GM12878 (cell line): Measurements from ENCODE around the gene CFAP161. TPM values are rescaled to one million over a fixed set of nuclear protein-coding genes. Genes with fewer than 3 reads are reported as not detected.

Experiments used
- ATAC-seq: fragments of 200-7000 bp; cut with Tn5 transposase; 3 replicates; pipeline ENCODE4 v1.9.1; 2020; ENCODE audit warnings: mild to moderate bottlenecking, moderate library complexity
- BruUV-seq: library from RNA; stranded (reverse); fragments of 400-500 nt; replicated peaks from 2 replicates; lab custom pipeline; 2021; lab: Mats Ljungman, UMichigan
- CTCF ChIA-PET: fragments of 300-600 bp; sonication (Branson Sonifier 250); formaldehyde crosslinking; extraction: SDS; loops from one replicate; lab custom pipeline; 2021; ENCODE audit warnings: inconsistent platforms; lab: Yijun Ruan, JAX
- POLR2A ChIA-PET: fragments of 350-600 bp; formaldehyde crosslinking; extraction: SDS; loops from one replicate; lab custom pipeline; 2021; ENCODE audit warnings: inconsistent platforms; lab: Charles Lee
- RAD21 ChIA-PET: fragments of 300-600 bp; sonication (Branson Sonifier 250); formaldehyde crosslinking; loops from one replicate; lab custom pipeline; 2023; ENCODE audit warnings: antibody characterized with exemption; ENCODE audit not compliant: unreplicated experiment; lab: Charles Lee
- SMC1A ChIA-PET: fragments of 300-600 bp; sonication (Branson Sonifier 250); formaldehyde crosslinking; loops from one replicate; lab custom pipeline; 2023; ENCODE audit not compliant: unreplicated experiment, uncharacterized antibody; lab: Charles Lee
- DNase-seq: peaks from one replicate; pipeline ENCODE4 v3.0.0-alpha.2; 2011; ENCODE audit warnings: low read depth, low spot score
- FAIRE-seq: peaks from 3 replicates; lab custom pipeline; 2011; peaks lifted over from hg19 to GRCh38; lab: Jason Lieb, UNC
- H2AFZ ChIP-seq: 2 replicates; pipeline ENCODE4 v1.6.0; 2011; ENCODE audit warnings: low read depth, low read length, control low read depth; ENCODE audit not compliant: control insufficient read depth
- H3K27ac ChIP-seq: 2 replicates; pipeline ENCODE4 v1.5.1; 2011; ENCODE audit warnings: control low read depth; ENCODE audit not compliant: control insufficient read depth, insufficient read depth
- H3K27me3 ChIP-seq, 2 experiments: replicated peaks in 1 of 2; 2 replicates each; pipeline versions ENCODE4 v1.6.0 to v1.6.1; 2011; ENCODE audit warnings: low read length in 1 of 2; ENCODE audit not compliant: control insufficient read depth in 2 of 2, insufficient read depth in 2 of 2
- H3K36me3 ChIP-seq, 2 experiments: 2 replicates each; pipeline ENCODE4 v1.5.1; 2011; ENCODE audit warnings: low read length in 1 of 2; ENCODE audit not compliant: control insufficient read depth in 2 of 2, insufficient read depth in 2 of 2
- H3K4me1 ChIP-seq: 2 replicates; pipeline ENCODE4 v1.6.1; 2011; ENCODE audit warnings: mild to moderate bottlenecking, low read length, moderate library complexity, mixed read lengths; ENCODE audit not compliant: control insufficient read depth, insufficient read depth
- H3K4me2 ChIP-seq: 2 replicates; pipeline ENCODE4 v1.6.0; 2011; ENCODE audit warnings: control low read depth; ENCODE audit not compliant: control insufficient read depth, insufficient read depth
- H3K4me3 ChIP-seq: fragments of 200-600 bp; sonication (generic); 2 replicates; pipeline ENCODE4 v1.5.1; 2016
- H3K79me2 ChIP-seq: 2 replicates; pipeline ENCODE4 v1.6.0; 2011; ENCODE audit warnings: low read length; ENCODE audit not compliant: control insufficient read depth, insufficient read depth
- H3K9ac ChIP-seq: 2 replicates; pipeline ENCODE4 v1.8.0; 2011; ENCODE audit warnings: low read length, control low read depth, mixed read lengths; ENCODE audit not compliant: control insufficient read depth, insufficient read depth
- H3K9me3 ChIP-seq: replicated peaks from 3 replicates; pipeline ENCODE4 v1.5.1; 2011; ENCODE audit warnings: mild to moderate bottlenecking, low read length; ENCODE audit not compliant: control insufficient read depth, insufficient read depth
- H4K20me1 ChIP-seq: 2 replicates; pipeline ENCODE4 v1.6.0; 2011; ENCODE audit not compliant: control insufficient read depth, insufficient read depth
- CREM ChIP-seq: IDR thresholded peaks from 2 replicates; pipeline ENCODE4 v1.6.1; 2014; ENCODE audit warnings: antibody characterized with exemption, low read depth
- GABPA ChIP-seq: IDR thresholded peaks from 2 replicates; pipeline ENCODE4 v1.6.1; 2014; ENCODE audit warnings: antibody characterized with exemption, low read depth, mild to moderate bottlenecking, inconsistent platforms
- JUND ChIP-seq: IDR thresholded peaks from 2 replicates; pipeline ENCODE4 v1.6.1; 2012; ENCODE audit warnings: low read depth, mild to moderate bottlenecking, low read length, improper control_type of control experiment, moderate library complexity
- NR2F1 ChIP-seq: fragments of 450-650 bp; conservative IDR thresholded peaks from 2 replicates; pipeline ENCODE4 v1.6.1; 2017; ENCODE audit warnings: mild to moderate bottlenecking
- POLR2AphosphoS5 ChIP-seq: IDR thresholded peaks from 2 replicates; pipeline ENCODE4 v1.6.1; 2011; ENCODE audit warnings: mild to moderate bottlenecking, low read length, inconsistent platforms
- TCF12 ChIP-seq: IDR thresholded peaks from 2 replicates; pipeline ENCODE4 v1.6.1; 2011; ENCODE audit warnings: low read depth, mild to moderate bottlenecking, low read length
- ZNF24 ChIP-seq: fragments of 450-650 bp; IDR thresholded peaks from 2 replicates; pipeline ENCODE4 v1.6.1; 2017; ENCODE audit warnings: antibody characterized with exemption, mild to moderate bottlenecking
- WGBS: methylation state at CpG from one replicate; pipeline ENCODE4 v1.1.6; 2016; ENCODE audit warnings: low lambda C conversion rate; ENCODE audit not compliant: insufficient replicate concordance, insufficient coverage; ENCODE audit errors: missing lambda C conversion rate; 5-methylcytosine and 5-hydroxymethylcytosine counted together
- in situ Hi-C: fragments of 300-500 bp; cut with MboI; formaldehyde crosslinking; loops from 9 replicates; pipeline ENCODE4 v1.14.3; 2018; ENCODE audit warnings: mixed read lengths
- intact Hi-C: fragments of 100-400 bp; cut with micrococcal nuclease; formaldehyde crosslinking; loops from one replicate; pipeline ENCODE4 v1.14.2; 2022; ENCODE audit not compliant: unreplicated experiment
- polyA plus RNA-seq, 11 experiments: library from polyadenylated mRNA; depleted of rRNA in 4 of 11; unstranded in 6 of 11; stranded (reverse) in 5 of 11; fragments of >200 nt; fragmentation: Nextera tagmentation in 4 of 11; fragmentation: Illumina TruSeq in 1 of 11; extraction: Ambion mirVana in 4 of 11; extraction: Trizol in 1 of 11; gene quantifications; 1 replicate in 1 of 11; 2 replicates in 10 of 11; pipeline versions ENCODE4 v1.2.1 to v1.2.3, GENCODE V29; 2011 to 2016; ENCODE audit warnings: inconsistent platforms in 2 of 11, missing spikeins in 2 of 11, low read depth in 1 of 11
- total RNA-seq, 4 experiments: library from RNA; depleted of rRNA in 3 of 4; stranded (reverse); fragments of >200 nt in 3 of 4; fragmentation: Illumina TruSeq in 1 of 4; extraction: Trizol in 1 of 4; gene quantifications; 2 replicates each; pipeline versions ENCODE4 v1.2.1 to v1.2.3, GENCODE V29; 2013 to 2021
- TF ChIP-seq, protein P1 (sequence below): fragments of 450-650 bp; IDR thresholded peaks from 2 replicates; pipeline ENCODE4 v1.6.1; 2018; ENCODE audit warnings: borderline replicate concordance, mild to moderate bottlenecking; ENCODE audit not compliant: partially characterized antibody

CFAP161 gene
- total and polyA plus RNA-seq, 10 of the 15 experiments (the other 5 are each of a cell fraction or from before 2014, with no cell fraction given): 0.31 TPM; not detected in 9

DNA sequence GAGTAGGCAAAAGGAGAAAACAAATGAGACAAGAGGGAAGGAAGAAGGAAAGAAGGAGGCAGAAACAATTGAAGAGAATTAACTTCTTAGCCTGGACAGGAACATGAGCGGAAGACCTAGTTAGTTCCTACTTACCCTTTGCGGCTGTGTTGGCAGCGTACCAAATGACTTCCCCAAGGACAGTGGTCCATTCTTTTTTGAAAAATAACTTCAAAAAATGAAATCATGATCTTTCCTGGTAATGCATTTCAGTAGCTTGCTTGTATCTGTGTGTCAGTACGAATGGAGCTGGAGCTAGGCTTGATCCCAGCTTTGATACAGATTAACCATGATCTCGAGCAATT lies 41.5 kb upstream of the CFAP161 start:
- Histone ChIP-seq H3K4me3 (no peak overlapping the region), H3K36me3 (no peaks in the 10 kb centered on the region), H3K9me3 (no peaks in the 10 kb centered on the region), H3K27me3 (peaks cover 0 to 4% of the 10 kb centered on the region in 2 experiments; a peak in 3 of 4 replicates), H4K20me1 (no peaks in the 10 kb centered on the region), H2AFZ (no peak overlapping the region), H3K79me2 (no peaks in the 10 kb centered on the region), H3K4me2 (no peak overlapping the region), H3K4me1 (no peaks in the 10 kb centered on the region), H3K9ac (no peak overlapping the region), H3K27ac (no peak overlapping the region)
- ChIA-PET SMC1A (interaction anchor here (0.6 to 1.7 kb wide), 3 partner anchors 9 to 174 kb away, joined by 3 to 6 read pairs (median 3); no protein-coding TSS in a partner anchor), POLR2A (no interaction called here), RAD21 (interaction anchor here (1.0 kb wide), 1 partner anchor 174 kb away, joined by 3 read pairs; no protein-coding TSS in a partner anchor), CTCF (interaction anchor here (0.6 to 2.3 kb wide), 2 partner anchors 121 to 173 kb away, joined by 3 to 15 read pairs; no protein-coding TSS in a partner anchor)
- BruUV-seq: no TSS peak
- FAIRE-seq: no peak
- ATAC-seq: no peak
- intact Hi-C loops: no loop called here
- WGBS: 42% methylated on average over 5 of the region's 5 CpGs
- DNase-seq: no peak
- no peak for TF ChIP-seq ZNF24
- in situ Hi-C loops: no loop called here

DNA sequence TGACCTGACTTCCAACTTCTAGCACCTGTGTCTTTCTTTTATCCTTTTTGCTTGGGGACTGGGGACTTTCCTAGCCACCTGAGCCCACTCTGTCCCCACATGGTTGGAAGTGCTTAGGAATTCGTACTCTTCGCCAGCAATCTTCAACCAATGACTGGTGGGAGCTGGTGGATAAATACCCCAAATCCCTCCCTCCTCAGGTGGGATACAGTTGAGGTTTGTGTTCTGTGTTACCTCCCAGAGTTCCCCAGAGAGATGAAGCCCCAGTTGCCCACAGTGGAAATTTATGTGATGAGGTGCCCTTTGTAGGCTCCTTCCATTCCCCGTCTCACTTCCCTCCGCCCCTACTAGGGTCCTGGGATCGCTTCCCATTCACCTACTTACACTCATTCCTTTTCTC lies 40.1 kb upstream of the CFAP161 start:
- H3K4me1 ChIP-seq: no peaks in the 10 kb centered on the region
- 63% methylated on average over 5 of the region's 5 CpGs for WGBS
- H3K4me3 ChIP-seq: no peak overlapping the region
- POLR2A ChIA-PET: no interaction called here
- peaks cover 0 to 15% of the 10 kb centered on the region in 2 experiments for H3K27me3 ChIP-seq
- FAIRE-seq (no peak), ATAC-seq (no peak), DNase-seq (no peak)
- H3K4me2 ChIP-seq: no peak overlapping the region
- no peak overlapping the region for H3K9ac ChIP-seq
- H2AFZ ChIP-seq: no peak overlapping the region
- no TSS peak for BruUV-seq
- H3K79me2 ChIP-seq: no peaks in the 10 kb centered on the region
- RAD21 ChIA-PET: no interaction called here
- no peaks in the 10 kb centered on the region for H3K36me3 ChIP-seq
- no peaks in the 10 kb centered on the region for H3K9me3 ChIP-seq
- H3K27ac ChIP-seq: no peak overlapping the region
- SMC1A ChIA-PET: no interaction called here
- TF ChIP-seq JUND (no peak), CREM (no peak), NR2F1 (no peak), TCF12 (no peak), POLR2AphosphoS5 (no peak), GABPA (no peak)
- TF ChIP-seq, protein P1, sequence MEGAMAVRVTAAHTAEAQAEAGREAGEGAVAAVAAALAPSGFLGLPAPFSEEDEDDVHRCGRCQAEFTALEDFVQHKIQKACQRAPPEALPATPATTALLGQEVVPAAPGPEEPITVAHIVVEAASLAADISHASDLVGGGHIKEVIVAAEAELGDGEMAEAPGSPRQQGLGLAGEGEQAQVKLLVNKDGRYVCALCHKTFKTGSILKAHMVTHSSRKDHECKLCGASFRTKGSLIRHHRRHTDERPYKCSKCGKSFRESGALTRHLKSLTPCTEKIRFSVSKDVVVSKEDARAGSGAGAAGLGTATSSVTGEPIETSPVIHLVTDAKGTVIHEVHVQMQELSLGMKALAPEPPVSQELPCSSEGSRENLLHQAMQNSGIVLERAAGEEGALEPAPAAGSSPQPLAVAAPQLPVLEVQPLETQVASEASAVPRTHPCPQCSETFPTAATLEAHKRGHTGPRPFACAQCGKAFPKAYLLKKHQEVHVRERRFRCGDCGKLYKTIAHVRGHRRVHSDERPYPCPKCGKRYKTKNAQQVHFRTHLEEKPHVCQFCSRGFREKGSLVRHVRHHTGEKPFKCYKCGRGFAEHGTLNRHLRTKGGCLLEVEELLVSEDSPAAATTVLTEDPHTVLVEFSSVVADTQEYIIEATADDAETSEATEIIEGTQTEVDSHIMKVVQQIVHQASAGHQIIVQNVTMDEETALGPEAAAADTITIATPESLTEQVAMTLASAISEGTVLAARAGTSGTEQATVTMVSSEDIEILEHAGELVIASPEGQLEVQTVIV: no peak
- CTCF ChIA-PET: interaction anchor here (2.3 kb wide), 1 partner anchor 172 kb away, joined by 15 read pairs; no protein-coding TSS in a partner anchor
- in situ Hi-C loops: no loop called here
- intact Hi-C loops: no loop called here
- no peaks in the 10 kb centered on the region for H4K20me1 ChIP-seq
